Measurements from ENCODE around the gene ABHD18. TPM values are rescaled to one million over a fixed set of nuclear protein-coding genes. Genes with fewer than 3 reads are reported as not detected.
"Not testable (repeated sequence)": the region's sequence is repeated elsewhere in the genome, so short reads cannot be mapped to it uniquely, and the experiment has no call there.

The ABHD18 gene
- total RNA-seq, 2 donors from 2014 or later, result 24.5 to 24.6 TPM

DNA sequence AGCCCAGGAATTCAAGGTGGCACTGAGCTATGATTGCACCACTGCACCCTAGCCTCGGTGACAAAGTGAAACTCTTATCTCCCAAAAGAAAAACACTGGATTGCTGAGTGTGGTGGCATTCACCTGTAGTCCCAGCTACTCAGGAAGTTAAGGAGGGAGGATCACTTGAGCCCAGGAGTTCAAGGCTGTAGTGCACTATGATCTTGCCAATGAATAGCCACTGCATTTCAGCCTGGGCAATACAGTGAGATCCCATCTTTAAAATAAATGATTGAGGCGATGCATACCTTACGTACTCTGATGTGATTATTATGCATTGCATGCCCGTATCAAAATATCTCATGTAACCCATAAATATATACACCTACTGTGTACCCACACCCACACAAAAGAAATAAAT, 64.7 kb downstream of the ABHD18 start:
- Mint-ChIP-seq H3K27me3 (no peaks in the 10 kb centered on the region), H3K4me1 (no peaks in the 10 kb centered on the region), H3K9me3 (no peaks in the 10 kb centered on the region), H3K4me3 (no peak overlapping the region), H3K27ac (no peak overlapping the region), H3K36me3 (ENCODE audit: low read depth) (peaks cover 85% of the 10 kb centered on the region)
- ATAC-seq (replicated peaks), result no peak

DNA sequence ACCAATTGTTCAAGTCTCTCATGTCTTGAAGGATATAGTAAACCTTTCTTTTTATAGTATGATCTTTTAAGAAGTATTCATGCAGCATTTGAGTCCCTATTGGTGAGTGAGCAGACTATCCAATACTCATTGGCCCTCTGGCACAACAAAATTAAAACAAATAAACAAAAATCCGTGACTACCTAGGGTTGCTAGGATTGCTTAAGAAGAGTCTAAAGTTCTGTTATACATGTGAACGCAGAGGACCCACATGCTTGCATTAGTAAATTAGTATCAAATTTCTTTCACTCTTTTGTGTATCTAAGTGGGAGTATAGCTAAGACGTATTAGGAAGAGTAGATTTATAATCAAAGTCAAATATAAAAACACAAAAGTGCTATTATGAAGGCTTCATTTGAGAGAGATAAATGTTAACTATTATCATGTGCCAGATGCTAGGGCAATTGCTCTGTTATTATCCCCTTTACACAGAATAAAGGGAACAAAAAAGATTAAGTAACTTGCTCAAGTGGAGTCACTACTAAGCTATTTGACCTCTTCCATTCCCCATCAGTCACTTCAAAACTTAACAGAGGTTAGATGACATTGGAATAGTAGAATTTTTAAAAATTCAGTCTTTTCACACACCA, 66.7 kb downstream of the ABHD18 start:
- no peaks in the 10 kb centered on the region for H3K27me3 Mint-ChIP-seq
- ATAC-seq (replicated peaks), result no peak
- H3K36me3 Mint-ChIP-seq (ENCODE audit: low read depth), result peaks cover 65% of the 10 kb centered on the region
- H3K4me1 Mint-ChIP-seq, result no peaks in the 10 kb centered on the region
- no peak overlapping the region for H3K4me3 Mint-ChIP-seq
- no peaks in the 10 kb centered on the region for H3K9me3 Mint-ChIP-seq
- no peak overlapping the region for H3K27ac Mint-ChIP-seq

DNA sequence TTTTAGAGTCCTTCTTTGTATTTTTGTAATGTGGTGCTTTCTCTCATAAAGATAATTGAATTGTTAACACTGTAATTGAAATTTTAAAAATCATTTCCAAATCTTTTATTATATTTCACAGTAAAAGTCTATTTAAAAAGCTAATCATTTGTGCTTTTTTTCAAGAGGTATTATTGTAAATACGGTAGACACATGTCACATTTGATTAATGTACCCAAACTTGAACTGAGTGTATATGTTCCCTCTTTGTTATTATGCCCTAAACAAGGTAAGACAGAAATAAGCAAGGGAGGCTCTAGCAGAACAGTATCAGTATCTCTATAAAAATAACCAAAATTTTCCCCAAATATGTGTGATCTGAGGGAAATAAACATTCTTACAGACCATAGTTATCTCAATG, 74.4 kb downstream of the ABHD18 start:
- ATAC-seq (replicated peaks), result no peak
- no peaks in the 10 kb centered on the region for H3K27me3 Mint-ChIP-seq
- H3K27ac Mint-ChIP-seq, result no peak overlapping the region
- H3K4me1 Mint-ChIP-seq, result no peaks in the 10 kb centered on the region
- no peaks in the 10 kb centered on the region for H3K9me3 Mint-ChIP-seq
- no peak overlapping the region for H3K4me3 Mint-ChIP-seq
- no peaks in the 10 kb centered on the region for H3K36me3 Mint-ChIP-seq (ENCODE audit: low read depth)

DNA sequence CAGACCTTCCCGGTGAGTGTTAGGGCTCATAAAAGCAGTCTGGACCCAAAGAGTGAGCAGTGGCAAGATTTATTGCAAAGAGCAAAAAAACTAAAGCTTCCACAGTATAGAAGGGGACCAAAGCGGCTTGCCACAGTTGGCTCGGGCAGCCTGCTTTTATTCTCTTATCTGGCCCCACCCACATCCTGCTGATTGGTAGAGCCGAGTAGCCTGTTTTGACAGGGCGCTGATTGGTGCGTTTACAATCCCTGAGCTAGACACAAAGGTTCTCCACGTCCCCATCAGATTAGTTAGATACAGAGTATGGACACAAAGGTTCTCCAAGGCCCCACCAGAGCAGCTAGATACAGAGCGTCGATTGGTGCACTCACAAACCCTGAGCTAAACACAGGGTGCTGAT, 81.8 kb downstream of the ABHD18 start:
- not testable (repeated sequence) for H3K4me1 Mint-ChIP-seq; ATAC-seq (replicated peaks); H3K9me3 Mint-ChIP-seq; H3K4me3 Mint-ChIP-seq; H3K27me3 Mint-ChIP-seq; H3K27ac Mint-ChIP-seq; H3K36me3 Mint-ChIP-seq (ENCODE audit: low read depth)

DNA sequence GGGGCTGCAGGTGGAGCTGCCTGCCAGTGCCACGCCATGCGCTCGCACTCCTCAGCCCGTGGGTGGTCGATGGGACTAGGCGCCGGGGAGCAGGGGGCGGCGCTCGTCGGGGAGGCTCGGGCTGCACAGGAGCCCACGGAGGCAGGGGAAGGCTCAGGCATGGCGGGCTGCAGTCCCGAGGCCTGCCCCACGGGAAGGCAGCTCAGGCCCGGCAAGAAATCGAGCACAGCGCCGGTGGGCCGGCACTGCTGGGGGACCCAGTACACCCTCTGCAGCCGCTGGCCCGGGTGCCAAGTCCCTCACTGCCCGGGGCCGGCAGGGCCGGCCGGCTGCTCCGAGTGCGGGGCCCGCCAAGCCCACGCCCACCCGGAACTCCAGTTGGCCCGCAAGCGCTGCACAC, 82.3 kb downstream of the ABHD18 start:
- H3K4me3 Mint-ChIP-seq; H3K9me3 Mint-ChIP-seq; H3K36me3 Mint-ChIP-seq (ENCODE audit: low read depth); ATAC-seq (replicated peaks); H3K27ac Mint-ChIP-seq; H3K27me3 Mint-ChIP-seq; H3K4me1 Mint-ChIP-seq: not testable (repeated sequence)

DNA sequence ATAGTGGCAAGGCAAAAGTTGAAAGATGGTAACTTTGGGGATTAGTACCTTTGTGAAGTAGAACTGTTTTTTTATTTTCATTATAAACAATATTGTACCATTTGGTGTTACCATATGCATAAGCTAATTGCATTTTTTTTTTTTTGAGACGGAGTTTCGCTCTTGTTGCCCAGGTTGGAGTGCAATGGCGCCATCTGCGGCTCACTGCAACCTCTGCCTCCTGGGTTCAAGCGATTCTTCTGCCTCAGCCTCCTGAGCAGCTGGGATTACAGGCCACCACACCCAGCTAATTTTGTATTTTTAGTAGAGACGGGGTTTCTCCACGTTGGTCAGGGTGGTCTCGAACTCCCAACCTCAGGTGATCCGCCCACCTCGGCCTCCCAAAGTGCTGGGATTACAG, 86.0 kb downstream of the ABHD18 start:
- H3K9me3 Mint-ChIP-seq; H3K27me3 Mint-ChIP-seq; ATAC-seq (replicated peaks); H3K36me3 Mint-ChIP-seq (ENCODE audit: low read depth); H3K27ac Mint-ChIP-seq; H3K4me3 Mint-ChIP-seq; H3K4me1 Mint-ChIP-seq: not testable (repeated sequence)

GRCh38 chr4:128054907-128055306, 89.7 kb downstream of the ABHD18 start:
- not testable (repeated sequence) for H3K27me3 Mint-ChIP-seq; H3K4me3 Mint-ChIP-seq; H3K4me1 Mint-ChIP-seq; H3K36me3 Mint-ChIP-seq (ENCODE audit: low read depth); H3K9me3 Mint-ChIP-seq; H3K27ac Mint-ChIP-seq; ATAC-seq (replicated peaks)

DNA sequence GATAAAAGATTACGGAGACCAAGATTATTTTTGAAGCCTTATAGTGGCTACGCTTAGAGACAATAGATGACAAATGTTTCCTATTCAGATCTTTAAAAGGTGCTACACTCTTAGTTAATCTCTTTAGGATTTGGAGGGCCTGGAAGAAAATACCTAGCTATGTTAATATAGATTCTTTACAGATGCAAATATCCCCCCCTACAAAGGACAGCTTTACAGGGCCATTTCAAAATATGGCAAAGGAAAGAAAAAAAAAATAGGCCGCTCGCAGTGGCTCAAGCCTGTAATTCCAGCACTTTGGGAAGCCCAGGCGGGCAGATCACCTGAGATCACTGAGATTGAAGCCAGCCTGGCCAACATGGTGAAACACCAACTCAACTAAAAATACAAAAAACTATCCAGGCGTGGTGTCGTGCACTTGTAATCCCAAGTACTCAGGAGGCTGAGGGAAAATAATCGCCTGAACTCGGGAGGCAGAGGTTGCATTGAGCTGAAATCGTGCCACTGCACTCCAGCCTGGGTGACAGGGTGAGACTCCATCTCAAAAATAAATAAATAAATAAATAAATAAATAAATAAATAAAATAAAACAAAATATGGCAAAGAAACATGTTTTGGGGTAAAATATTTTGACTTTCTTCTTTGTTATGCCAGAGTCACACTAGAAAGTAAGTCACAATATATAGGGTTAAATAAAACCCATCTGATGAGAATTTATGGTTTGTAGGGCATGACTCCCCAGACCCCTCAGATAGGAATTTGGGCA, 90.4 kb downstream of the ABHD18 start:
- not testable (repeated sequence) for H3K9me3 Mint-ChIP-seq; H3K4me3 Mint-ChIP-seq; H3K27me3 Mint-ChIP-seq; H3K36me3 Mint-ChIP-seq (ENCODE audit: low read depth); H3K4me1 Mint-ChIP-seq; ATAC-seq (replicated peaks); H3K27ac Mint-ChIP-seq

DNA sequence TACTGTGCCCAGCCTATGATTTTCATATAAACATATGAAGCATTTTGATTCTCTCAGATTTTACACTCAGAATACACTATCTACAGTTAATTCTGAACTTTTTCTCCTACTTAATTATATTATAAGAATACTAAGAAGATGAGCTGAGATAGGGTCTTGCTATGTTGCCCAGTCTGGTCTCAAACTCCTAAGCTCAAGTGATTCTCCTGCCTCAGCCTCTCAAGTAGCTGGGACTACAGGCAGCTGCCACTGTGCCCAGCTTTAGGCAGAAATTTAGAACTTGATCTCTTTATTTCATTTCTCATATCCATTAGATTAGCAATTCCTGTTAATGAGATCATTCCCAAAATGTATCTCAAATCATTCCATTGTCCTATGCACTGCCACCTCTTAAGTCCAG, 91.2 kb downstream of the ABHD18 start:
- no peak overlapping the region for H3K27ac Mint-ChIP-seq
- H3K27me3 Mint-ChIP-seq, result no peaks in the 10 kb centered on the region
- no peaks in the 10 kb centered on the region for H3K9me3 Mint-ChIP-seq
- no peak overlapping the region for H3K4me3 Mint-ChIP-seq
- no peak for ATAC-seq (replicated peaks)
- no peaks in the 10 kb centered on the region for H3K36me3 Mint-ChIP-seq (ENCODE audit: low read depth)
- H3K4me1 Mint-ChIP-seq, result no peaks in the 10 kb centered on the region

- H3K27ac Mint-ChIP-seq, result peak overlapping the region; percentile 93
Measured at GRCh38 chr4:128060121-128060698, 95.0 kb downstream of the ABHD18 start.

DNA sequence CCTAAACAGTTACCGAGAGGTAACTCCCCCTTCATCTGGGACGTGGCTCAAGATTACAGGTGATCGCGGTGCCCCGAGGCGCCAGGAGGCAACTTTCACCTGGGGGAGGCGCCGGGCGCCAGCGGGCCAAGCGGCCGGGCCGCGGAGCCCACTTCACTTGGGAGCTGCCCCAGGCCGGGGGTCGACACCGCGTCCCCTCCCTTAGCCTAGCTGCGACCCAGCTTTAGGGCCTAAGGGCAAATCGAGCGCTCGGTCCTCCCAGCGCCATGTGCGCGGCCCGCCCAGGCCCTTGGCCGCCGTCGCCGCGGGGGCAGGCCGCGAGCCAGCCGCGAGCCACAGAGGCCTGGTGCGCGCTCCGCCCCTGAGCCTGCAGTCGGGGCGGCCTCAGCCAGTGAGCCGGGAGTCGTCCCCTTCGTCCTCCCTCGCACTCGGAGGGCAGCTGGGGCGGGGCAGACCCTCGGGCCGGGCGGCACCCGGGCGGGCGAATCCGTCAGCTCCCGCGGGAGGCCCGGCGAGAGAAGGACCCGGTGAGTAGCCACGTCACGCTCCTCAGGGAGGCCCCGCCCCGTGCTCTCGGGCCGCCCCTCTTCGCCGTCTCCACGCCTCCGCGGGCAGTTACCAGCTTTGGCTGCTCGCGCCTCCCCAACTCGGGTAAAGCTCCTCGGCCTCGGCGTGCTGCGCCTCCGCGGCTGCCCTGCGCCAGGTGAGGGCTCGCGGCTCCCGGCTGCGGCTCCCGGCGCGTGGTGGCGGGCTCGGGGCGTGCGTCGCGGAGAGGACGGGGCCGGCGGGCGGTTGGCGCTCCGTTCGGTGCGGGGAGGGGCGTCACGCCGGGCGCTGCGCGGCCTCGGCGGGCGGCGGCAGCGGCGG, 95.7 kb downstream of the ABHD18 start, which contains the start of gene LARP1B:
TSS of gene LARP1B (plus strand) at position 614 of the 867 bp plus-strand sequence. CDS start 13,640 bp downstream, outside the sequence.
- H3K9me3 Mint-ChIP-seq, result no peaks in the 10 kb centered on the region
- ATAC-seq (replicated peaks), result peak; percentile 91
- peak within 1 kb of the TSS; percentile 83 for H3K4me3 Mint-ChIP-seq
- H3K27me3 Mint-ChIP-seq, result no peaks in the 10 kb centered on the region
- H3K27ac Mint-ChIP-seq, result peak within 1 kb of the TSS; percentile 93
- no peaks in the 10 kb centered on the region for H3K4me1 Mint-ChIP-seq
- H3K36me3 Mint-ChIP-seq (ENCODE audit: low read depth), result no peaks in the 10 kb centered on the region

More at GRCh38 chr4:128060121-128060698, 95.0 kb downstream of the ABHD18 start:
- no peak for ATAC-seq (replicated peaks)
- H3K9me3 Mint-ChIP-seq, result no peaks in the 10 kb centered on the region
- no peaks in the 10 kb centered on the region for H3K27me3 Mint-ChIP-seq
- peak overlapping the region; percentile 83 for H3K4me3 Mint-ChIP-seq
- H3K36me3 Mint-ChIP-seq (ENCODE audit: low read depth), result no peaks in the 10 kb centered on the region
- no peaks in the 10 kb centered on the region for H3K4me1 Mint-ChIP-seq

DNA sequence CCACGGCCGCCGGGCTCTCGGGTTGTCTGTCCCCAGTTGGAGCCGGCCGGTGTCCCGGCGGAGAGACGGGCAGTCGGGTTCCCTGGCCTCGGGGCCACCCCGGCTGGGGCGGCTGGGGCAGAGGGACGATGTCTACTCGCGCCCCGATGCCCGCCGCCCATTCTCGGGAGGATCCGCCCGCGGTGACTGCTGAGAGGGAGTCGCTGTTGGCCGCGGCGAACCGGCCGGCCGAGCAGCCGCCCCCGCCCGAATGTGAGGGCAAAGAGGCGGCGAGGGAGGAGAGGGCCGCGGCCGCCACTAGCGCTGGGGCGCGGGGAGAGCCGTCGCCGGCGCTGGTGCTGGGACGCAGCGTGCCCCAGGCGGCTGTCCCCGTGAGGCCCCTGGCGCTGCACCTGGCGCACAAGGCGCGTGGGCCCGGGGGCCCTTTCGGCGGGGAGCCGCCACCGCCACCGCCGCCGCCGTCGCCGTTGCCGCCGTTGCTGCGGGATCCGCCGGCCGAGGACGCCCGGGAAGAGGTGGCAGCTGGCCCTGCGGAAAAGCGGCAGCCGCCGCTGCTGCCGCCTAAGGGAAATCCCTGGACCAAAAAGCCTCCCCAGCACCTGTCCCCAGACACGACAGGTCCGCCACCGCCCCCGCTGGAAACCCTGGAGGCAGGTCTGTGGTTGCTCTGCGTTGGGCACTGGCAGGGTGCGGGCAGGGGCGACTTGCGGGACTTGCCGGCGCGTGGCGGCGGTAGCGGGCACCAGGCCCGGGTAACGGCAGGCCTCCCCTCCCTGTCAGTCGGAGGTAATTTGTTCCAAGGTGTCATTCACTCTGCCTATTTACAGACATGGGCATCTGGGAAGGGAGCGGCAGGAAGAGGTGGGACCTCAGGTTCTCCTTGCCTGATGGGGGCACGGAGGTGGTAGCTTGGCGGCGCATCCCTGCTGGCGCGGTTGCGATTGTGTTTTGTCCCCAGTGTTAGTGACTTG, 96.6 kb downstream of the ABHD18 start:
- H3K27me3 Mint-ChIP-seq, result no peaks in the 10 kb centered on the region
- H3K36me3 Mint-ChIP-seq (ENCODE audit: low read depth), result no peaks in the 10 kb centered on the region
- peak overlapping the region; percentile 78 for H3K27ac Mint-ChIP-seq
- H3K4me1 Mint-ChIP-seq, result no peaks in the 10 kb centered on the region
- H3K4me3 Mint-ChIP-seq, result peak overlapping the region; percentile 83
- peak; percentile 33 for ATAC-seq (replicated peaks)
- no peaks in the 10 kb centered on the region for H3K9me3 Mint-ChIP-seq

DNA sequence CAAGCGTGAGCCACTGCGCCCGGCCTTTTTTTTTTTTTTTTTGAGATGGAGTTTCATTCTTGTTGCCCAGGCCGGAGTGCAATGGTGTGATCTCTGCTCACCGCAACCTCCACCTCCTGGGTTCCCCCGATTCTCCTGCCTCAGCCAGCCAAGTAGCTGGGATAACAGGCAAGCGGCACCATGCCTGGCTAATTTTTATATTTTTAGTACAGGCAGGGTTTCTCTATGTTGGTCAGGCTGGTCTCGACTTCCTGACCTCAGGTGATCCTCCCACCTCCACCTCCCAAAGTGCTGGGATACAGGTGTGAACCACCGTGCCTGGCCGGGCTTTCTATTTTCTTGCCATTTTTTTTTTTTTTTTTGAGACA, 101.2 kb downstream of the ABHD18 start:
- H3K4me3 Mint-ChIP-seq; H3K27ac Mint-ChIP-seq; H3K4me1 Mint-ChIP-seq; H3K9me3 Mint-ChIP-seq; ATAC-seq (replicated peaks); H3K36me3 Mint-ChIP-seq (ENCODE audit: low read depth); H3K27me3 Mint-ChIP-seq: not testable (repeated sequence)

DNA sequence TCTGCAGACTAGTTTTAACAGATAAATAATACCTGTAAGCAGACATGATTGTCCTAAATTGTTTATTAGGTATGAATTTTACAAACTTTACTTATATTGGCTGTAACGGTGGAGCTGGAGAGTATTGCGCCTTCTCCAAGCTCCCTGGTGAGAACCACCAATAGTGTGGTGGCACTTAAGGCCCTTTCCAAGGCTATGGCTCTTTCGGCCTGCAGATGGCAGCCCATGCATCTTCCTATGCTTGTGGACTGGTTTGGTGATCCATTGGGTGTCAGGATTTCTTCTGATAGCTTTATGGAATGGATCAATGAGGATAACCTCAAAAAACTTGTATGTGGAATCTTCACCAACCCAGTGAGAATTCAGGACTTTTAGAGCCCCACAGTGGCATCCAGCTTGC, 103.7 kb downstream of the ABHD18 start:
- Mint-ChIP-seq H3K4me3 (no peak overlapping the region), H3K27me3 (no peaks in the 10 kb centered on the region), H3K36me3 (ENCODE audit: low read depth) (no peaks in the 10 kb centered on the region), H3K27ac (no peak overlapping the region), H3K4me1 (no peaks in the 10 kb centered on the region), H3K9me3 (no peaks in the 10 kb centered on the region)
- no peak for ATAC-seq (replicated peaks)

Data from activated T-helper 17 cell treated with anti-CD3 and anti-CD28 coated beads, Interleukin-2, amount 50 U/mL, for 72 hours (primary cell).